Erythroblast (primary cell): ENCODE results near the gene PSENEN.

Experiments
- GATA1 ChIP-seq: IDR thresholded peaks from 2 replicates; pipeline ENCODE4 v1.6.1; 2011; ENCODE audit warnings: low read depth, mild to moderate bottlenecking, control low read depth, low read length, moderate library complexity
- POLR2A ChIP-seq: IDR thresholded peaks from 2 replicates; pipeline ENCODE4 v1.6.1; 2011; ENCODE audit warnings: mild to moderate bottlenecking, low read length

GRCh38 chr19:35783469-35784434 lies 38.3 kb downstream of the PSENEN start:
- no peak for TF ChIP-seq POLR2A
- no peak for TF ChIP-seq GATA1
